CD4-positive, alpha-beta T cell treated with Interleukin-4 for 1 hour (primary cell): ENCODE results near the gene SCARF2.
A peak's percentile ranks its signal among the peaks of the same experiment; 100 is the strongest.
"Not testable (repeated sequence)": the region's sequence is repeated elsewhere in the genome, so short reads cannot be mapped to it uniquely, and the experiment has no call there.

Experiments
- DNase-seq, 2 donors: peaks; one replicate each; pipeline ENCODE4 v3.0.0-alpha.2; 2020 to 2022

SCARF2 gene

DNA sequence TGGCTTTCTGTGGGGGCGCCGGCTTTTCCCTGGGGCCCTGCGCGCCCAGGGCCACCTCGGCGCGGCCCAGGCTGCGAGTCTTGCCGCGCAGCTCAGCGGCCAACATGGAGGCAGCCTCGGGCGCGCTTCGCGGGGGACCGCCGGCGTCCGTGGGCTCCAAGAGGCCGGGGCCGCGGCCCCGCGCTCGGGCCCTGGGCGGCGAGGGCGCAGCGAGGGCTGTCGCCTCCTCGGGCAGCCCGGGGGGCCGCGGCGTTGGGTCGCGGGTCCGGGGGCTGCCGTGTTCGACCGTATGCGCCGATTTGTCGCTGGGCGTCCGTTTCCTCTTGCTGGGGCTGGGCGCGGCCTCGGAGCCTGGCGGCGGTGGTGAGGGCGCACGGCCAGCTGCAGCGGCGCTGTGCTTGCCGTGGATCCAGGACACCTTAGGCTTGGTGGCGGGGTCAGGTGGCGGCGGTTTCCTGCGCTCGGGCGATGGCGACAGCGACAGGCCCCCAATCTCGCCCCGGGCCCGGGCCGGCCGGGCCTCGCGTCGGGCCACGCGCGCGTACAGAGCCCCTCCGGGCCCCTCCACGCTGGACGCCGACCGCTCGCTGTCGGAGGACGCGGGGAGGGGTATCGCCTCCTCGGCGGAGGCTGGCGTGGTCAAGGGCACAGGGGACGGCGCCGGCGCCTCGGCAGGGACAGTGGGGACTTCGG is 11.9 kb downstream of the SCARF2 start:
- DNase-seq: no peak

DNA sequence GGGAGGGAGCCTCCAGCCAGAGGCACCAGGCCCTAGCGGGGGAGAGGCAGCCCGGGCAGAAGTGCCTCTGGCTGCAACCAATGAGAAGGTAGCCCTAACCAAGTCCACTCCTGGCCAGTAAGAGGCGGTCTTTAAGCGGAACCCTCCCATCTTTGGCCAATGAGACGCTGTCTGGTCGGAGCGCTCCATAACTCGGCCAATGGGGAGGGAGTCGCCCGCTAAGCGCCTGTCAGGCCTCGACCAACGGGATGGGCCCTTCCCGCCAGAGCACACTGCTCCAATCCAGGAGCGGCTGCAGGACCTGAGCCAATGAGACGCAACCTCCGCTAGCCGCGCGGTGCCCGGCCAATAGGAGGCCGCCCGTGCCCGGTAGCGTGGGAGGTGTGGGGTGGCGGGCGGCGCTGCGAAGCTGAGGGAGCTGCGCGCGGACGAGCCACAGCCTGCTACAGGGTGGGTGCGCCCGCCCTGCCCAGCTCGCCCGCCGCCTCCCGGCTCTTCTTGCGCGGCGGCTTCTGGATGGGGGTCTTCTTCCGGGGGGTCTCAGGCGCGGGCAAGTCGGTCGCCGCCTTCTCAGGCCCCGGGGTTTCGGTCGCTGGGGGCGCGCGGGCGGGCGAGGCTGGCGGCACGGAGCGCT is 12.6 kb downstream of the SCARF2 start:
- DNase-seq: no peak

DNA sequence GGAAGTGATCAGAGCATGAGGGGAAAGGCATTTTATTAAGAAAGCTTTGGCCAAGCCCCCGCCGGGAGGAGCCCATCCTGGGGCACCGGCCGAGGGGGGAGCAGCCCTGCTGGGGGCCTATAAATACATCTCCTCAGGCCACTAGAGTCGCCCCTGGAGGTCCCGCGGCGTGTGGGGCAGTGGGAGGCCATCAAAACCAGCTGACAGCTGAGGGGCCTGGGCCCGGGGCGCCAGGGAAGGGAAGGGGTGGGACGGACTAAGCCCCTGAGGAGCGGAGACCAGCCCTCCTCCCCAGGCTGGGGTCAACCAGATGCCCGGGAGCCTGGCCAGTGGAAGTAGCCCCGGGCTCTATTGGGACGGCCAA is 13.1 kb downstream of the SCARF2 start:
- DNase-seq: no peak

DNA sequence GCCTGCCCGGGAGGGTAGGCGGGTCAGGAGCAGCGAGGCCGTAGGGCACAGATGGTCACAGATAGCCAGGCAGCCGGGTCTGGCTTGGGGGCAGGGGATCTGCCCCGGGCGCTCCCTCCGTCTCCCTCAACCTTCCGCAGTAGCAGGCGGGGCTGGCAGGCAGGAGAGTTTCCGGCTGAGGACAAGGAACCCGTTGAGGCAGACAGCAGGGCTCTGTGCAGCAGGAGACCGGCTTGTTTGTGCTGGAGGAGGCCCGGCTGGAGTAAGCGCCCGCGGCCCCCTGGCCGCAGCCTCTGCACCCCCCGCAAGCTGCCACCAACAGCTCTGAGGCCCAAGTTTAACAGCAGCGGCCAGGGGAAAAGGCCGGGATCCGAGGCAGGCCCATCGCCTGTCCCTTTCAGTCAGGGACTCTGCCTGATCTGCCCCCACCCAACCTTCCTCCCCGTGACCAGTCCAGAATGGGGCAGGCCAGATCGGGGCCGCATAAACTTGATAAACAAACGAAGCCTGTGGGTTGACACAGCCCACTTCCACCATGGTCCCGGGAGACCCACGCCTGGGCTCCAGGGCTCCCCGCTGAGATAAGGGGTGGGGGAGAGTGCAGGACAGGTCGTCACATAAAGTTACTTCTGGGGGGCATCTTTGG is 13.6 kb downstream of the SCARF2 start:
- no peak for DNase-seq

DNA sequence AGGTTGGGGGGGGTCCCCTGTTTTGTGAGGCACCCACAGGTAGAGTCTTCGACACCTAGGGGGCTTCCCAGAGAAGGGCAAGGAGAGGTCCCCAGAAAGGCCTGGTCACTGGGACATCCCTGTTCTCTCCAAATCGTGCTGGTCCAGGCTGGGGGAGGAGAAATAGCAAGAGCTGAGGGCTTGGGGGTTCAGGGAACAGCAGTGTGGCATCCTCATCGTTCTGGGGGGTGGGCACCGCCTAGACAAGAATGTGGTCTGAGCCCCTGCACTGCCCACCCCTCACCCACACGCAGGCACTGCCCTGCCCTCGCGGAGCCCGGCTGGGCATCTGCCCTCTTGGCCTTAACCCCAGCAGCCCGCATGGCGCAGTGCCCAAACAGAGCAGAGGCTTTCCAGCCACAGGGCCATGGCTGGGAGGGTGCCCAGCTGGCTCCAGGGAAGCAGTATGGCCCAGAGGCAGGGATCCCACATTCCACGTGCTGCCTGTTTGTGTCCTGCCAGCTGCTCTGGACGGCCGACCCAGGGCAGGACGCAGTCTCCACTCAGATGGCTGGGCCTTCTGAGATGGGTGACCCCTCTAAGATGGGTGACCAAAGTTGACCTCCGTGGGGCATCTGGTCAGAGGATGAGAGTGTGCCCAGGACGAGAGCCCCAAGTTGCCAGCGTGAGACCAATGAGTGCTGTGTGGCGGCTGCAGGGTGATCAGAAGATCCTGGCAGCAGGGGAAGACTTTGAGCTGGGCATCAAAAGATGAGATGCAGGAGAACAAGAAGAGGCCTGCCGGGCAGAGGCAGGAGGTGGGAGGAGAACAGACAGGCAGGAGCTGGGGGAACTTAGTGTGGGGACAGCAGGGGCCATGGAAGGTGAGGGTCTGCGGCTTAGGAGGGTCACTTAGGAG is 14.4 kb downstream of the SCARF2 start:
- no peak for DNase-seq

DNA sequence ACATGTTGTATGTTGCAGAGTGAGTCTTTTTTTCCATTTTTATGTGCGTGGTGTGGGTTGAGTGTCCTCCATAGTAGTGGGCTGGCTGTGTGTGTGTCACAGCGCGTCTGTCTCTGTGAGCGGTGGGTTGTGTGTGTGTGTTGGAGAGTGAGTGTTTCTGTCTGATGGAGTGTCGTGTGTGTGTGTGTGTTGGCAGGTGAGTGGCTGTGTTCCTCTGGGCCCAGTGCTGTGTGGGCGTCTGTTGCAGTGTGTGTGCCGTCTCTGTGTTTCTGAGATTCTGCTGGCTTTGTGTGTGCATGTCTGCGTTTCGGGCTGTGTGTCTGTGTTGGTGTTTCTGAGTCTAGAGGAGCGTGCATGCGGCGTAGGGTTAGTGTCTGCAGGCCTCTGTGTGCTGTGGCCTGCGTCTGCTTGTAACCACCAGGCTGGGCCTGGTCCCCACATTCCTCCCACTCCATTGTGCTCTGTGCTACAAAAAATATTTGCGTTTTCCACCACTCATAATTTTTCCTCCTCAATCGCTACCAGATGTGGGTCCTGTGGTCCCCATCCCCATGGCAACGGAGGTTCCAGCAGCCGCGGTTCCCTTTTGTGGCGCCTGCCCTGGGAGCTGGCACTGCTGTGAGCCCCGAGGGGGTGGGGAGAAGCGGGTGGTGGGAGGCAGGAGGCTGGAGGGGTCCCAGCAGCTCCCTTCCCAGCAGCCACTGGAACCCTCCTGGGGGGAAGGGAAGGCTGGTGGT is 15.2 kb downstream of the SCARF2 start:
- no peak for DNase-seq

DNA sequence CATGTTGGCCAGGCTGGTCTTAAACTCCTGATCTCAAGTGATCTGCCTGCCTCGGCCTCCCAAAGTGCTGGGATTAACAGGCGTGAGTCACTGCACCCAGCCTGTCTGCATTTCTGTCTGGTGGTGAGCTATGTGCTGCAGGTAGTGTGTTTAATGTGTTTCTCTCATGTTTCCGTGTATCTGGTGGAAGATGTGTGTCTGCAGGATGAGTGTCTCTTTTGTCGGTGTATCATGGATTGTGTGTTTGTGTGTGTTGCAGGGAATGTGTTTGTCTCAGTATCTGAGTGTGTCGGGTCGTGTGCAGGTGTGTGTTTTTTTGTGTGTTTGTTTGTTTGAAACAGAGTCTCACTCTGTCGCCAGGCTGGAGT is 16.1 kb downstream of the SCARF2 start:
- no peak for DNase-seq

DNA sequence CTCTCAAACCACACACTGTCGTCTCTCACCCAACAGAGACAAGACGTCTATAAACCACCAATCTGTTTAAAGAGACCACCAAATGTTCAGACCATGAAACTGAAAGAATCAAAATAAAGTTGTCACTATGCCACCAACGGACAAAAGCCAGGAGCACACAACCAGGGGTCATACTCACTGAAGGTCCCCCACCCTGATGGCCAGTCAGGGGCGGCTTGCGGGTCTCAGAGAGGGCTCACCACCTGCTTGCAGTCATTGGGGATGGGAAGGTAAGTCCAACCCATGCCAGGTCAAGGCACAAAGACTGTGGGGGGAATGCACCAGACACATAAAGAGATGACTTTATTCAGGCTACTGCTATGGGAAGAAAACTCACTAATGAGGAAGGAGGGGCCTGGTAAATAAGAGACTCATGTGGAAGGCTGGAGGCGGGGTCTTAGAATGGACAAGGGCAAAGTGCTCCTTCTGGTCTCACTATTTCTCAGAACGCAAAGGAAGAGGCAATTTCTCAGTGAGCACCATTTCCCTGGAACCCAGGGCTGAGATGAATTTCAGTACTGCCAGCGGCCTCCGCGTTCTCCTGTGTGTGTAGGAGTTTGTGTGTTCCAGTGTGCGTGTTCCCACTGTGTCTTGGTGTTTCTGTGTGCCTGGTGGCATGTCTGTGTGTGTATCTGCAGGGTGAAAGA is 17.3 kb downstream of the SCARF2 start:
- DNase-seq: no peak

DNA sequence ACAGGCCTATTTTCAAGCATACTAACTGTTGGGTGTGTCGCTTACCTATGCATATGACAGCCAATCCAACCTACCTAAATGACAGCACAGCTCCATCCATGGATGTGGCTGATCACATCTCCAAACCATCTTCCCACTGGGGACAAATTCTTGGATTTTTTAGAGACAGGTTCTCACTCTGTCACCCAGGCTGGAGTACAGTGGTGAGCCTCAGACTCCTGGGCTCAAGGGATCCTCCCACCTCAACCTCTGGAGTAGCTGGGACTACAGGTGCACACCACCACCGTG is 18.0 kb downstream of the SCARF2 start:
- no peak for DNase-seq

DNA sequence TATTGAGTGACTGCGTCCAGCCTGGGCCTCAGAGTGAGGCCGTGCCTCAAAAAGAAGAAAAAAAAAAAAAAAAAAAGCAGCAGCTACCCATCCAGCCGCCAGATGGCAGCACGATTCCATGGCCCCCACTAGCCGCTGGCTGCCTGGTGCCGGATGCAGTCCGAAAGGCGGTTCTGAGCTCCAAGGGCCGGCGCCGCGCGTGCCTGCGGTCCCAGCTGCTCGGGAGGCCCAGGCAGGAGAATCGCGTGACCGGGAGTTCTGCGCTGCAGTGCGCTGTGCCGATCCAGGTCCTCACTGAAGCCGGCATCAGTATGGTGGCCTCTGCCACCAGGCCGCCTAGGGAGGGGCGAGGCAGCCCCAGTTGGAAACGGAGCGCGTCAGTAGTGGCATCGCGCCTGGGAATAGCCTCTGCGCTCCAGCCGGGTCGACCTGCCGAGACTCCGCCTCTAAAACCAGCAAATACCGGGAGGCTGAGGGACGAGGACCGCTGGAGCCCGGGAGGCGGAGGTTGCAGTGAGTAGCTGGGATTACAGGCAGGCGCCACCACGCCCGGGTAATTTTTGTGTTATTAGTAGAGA is 19.3 kb downstream of the SCARF2 start:
- peak; percentile 77 to 78 for DNase-seq

DNA sequence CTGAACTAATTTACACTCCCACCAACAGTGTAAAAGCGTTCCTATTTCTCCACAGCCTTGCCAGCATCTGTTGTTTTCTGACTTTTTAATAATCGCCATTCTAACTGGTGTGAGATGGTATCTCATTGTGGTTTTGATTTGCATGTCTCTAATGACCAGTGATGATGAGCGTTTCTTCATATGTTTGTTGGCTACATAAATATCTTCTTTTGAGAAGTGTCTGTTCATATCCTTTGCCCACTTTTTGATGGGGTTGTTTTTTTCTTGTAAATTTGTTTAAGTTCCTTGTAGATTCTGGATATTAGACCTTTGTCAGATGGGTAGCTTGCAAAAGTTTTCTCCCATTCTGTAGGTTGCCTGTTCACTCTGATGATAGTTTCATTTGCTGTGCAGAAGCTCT is 21.9 kb downstream of the SCARF2 start:
- not testable (repeated sequence) for DNase-seq

DNA sequence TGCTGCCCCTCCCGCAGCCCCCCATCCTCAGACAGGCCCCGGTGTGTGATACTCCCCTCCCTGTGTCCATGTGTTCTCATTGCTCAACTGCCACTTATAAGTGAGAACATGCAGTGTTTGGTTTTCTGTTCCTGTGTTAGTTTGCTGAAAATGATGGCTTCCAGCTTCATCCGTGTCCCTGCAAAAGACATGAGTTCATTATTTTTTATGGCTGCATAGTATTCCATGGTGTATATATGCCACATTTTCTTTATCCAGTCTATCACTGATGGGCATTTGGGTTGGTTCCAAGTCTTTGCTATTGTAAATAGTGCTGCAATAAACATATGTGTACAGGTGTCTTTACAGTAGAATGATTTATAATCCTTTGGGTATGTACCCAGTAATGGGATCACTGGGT is 22.4 kb downstream of the SCARF2 start:
- not testable (repeated sequence) for DNase-seq

DNA sequence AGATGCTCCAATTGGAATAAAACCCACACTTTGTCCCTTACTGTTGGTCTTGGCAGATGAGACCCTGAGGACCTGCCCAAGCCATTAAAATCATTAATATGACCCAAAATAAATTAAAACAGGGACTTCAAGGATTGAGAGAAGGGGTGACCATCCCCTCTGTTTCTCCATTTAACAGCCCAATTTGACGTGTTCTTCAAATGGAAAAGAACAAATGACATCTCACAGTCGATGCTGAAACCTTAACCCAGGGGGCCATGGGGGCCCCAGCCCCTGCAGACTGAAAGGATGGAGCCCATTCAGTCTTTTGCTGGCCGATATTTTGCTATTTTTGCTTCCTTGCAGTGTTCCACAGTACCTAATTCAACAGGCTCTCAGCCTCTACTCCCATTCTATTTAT is 23.2 kb downstream of the SCARF2 start:
- no peak for DNase-seq

DNA sequence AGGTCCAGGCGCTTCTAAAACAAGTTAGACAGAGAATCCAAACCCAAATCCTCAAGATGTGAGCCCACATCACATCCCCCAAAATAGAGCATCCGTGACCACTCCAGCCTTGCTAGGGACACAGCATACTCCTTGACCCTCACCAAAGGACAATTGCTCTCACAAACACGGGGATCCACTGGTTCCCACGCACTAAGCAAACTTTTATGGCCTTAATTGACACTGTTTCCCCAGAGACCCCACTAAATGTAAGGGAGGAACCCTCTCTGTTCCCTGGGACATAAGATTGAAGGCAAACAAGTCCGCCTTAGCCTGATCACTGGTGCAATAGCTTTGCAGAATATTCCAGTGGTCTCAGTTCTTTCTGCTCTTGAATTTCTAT is 23.6 kb downstream of the SCARF2 start:
- DNase-seq: no peak

DNA sequence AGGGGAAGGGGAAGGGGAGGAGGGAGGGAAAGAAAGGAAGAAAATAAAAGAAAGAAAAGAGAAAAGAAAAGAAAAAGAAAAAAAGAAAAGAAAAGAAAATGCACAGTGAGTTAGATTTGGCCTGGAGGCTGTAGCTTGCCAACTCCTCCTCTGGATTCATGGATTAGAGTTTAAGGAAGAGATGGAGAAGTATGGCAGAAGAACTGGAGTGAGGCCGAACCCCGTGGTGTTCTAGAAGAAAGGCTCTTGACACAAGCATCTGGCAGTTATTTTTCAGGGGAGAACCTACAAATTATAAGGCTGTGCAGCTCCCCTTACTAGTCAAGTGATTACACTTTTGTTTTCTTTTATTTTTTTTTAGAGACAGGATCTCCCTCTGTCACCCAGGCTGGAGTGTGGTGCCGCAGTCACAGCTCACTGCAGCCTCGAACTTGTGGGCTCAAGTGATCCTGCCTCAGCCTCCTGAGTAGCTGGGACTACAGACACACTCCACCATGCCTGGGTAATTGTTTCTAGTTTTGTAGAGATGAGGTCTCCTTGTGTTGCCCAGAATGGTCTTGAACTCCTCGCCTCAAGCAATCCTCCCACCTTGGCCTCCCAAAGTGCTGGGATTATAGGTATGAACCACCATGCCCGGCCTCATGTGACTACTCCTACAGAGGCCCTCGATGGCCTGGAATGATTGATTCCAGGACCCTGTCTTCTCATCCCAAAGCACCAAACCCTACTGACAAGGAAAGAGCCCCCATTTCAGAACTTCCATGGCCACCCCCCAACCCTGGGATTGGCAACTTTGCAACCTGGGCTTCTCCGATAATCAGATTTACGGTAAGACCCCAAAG is 24.2 kb downstream of the SCARF2 start:
- DNase-seq: peak in 1 of 2 donors; percentile 1

DNA sequence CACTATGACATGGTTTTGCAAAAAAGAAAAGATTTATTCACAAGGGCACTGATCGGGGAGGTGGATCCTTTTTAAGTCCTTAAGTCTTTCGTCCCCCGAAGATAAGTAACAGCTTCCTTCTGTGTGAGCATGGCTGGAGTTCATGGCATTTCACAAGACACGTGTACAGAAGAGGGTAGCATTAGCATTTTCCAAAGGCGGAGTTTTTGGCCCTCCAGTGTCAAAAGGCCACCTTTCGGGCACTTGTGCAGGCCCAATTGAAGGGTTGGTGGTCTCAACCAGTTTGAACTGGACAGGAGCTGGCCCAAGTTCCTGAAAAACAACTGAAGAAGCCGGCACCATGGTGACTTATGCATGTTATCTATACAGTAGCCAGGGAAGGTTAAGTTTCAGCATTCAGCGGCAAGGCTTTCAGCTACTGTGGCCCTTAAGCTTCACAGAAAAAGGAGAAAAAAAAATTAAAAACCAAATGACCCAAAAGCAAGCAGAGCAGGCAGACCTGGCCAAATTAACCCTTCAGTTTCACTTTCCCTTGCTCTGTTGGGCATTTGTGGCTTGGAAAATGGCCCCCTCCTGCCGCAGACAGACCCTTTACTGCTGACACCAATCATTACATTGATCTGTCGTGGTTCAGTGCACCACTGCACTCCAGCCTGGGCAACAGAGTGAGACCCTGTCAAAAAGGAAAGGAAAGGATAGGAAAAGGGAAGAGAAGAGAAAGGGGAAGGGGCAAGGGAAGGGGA is 25.0 kb downstream of the SCARF2 start:
- DNase-seq: no peak

DNA sequence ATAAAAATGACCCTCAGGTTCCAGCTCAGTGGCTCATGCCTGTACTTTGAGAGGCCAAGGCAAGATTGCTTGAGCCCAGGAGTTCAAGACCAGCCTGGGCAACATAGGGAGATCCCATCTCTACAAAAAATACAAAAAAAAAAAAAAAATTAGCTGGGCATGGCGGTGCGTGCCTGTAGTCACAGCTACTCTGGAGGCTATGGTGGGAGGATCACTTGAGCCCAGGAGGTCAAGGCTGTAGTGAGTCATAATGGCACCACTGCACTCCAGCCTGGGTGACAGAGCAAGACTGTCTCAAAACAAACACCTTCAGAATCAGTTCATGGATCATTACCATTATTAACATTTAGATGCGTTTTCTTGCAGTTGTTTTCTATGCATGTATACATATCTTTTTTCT is 28.2 kb downstream of the SCARF2 start:
- DNase-seq: not testable (repeated sequence)

DNA sequence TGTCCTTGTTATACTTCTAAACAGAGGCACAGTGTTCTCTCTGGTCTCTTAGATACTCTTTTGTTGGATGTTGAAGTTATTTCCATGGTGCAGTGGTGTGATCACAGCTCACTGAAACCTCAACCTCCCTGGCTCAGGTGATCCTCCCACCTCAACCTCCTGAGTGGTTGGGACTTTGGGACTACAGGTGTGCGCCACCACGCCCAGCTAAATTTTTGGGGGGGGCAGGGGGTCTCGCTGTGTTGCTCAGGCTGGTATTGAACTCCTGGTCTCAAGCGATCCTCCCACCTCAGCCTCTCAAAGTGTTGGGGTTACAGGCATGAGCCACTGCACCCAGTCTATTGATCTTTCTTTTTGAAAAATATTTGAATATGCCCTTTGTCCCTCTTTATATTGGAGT is 28.7 kb downstream of the SCARF2 start:
- DNase-seq: no peak

DNA sequence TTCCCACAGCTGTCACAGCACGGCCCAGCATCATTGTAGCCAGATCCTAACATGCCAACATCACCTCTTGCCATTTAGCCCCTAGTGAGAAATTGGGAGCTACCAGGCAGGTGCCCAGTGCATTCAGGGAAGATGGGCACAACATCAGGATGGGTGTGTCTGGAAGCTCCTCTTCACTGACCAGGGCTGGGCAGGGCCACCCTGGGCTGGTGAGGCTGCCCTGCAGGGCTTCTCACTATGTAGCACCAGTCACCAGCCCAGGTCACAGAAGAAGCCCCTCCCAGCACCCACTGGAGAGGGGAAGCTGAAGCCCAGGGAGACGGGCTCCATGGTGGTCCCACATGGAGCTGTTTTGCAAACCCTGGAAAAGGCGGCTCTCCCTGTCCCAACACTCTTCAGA is 29.8 kb downstream of the SCARF2 start:
- DNase-seq: no peak

DNA sequence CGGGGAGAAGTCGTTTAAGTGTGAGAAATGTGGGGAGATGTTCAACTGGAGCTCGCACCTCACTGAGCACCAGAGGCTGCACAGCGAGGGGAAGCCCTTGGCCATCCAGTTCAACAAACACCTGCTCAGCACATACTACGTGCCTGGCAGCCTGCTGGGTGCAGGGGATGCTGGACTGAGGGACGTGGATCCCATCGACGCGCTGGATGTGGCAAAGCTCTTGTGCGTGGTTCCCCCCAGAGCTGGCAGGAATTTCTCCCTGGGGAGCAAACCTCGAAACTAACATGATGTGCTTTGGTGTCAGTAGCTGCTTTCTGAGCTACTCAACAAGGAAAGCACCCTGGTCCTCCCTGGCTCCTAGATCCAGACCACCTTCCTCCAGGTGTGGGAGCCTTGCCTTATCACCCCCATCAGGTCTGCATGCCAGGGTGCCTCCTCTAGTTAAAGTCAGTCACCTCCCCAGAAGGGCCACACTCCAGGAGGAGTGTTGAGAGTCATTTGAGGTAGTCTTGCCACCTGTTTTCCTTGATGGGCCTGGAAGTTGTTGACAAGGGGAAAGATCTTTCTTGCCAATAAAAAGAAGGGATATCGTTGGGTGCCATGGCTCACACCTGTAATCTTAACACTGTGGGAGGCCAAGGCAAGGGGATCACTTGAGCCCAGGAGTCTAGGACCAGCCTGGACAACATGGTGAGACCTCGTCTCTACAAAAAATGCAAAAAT is 30.8 kb downstream of the SCARF2 start:
- no peak for DNase-seq
